GM21717 (cell line): ENCODE measurements around the gene ZNF565.
"Not testable (repeated sequence)": the region's sequence is repeated elsewhere in the genome, so short reads cannot be mapped to it uniquely, and the experiment has no call there.

Experiments used
- ATAC-seq: cut with Tn5 transposase; IDR thresholded peaks from one replicate; pipeline ENCODE4 v1.9.1; 2021; ENCODE audit warnings: mild to moderate bottlenecking, moderate library complexity; ENCODE audit not compliant: unreplicated experiment

Gene ZNF565

GRCh38 chr19:36214386-36215275, at the start of gene ZNF565, which contains the start of gene ZNF146:
Gene ZNF565, minus strand, starts transcription at chr19:36214665. Its CDS starts 12,680 bp downstream, at chr19:36201985.
Gene ZNF146, plus strand, starts transcription at chr19:36215106. Its CDS starts 21,335 bp downstream, at chr19:36236441.
- peak; percentile 86 for ATAC-seq

- ATAC-seq: no peak
Measured at GRCh38 chr19:36259211-36259610, 44.7 kb upstream of the ZNF565 start.

- ATAC-seq: no peak
Measured at GRCh38 chr19:36258028-36258875, 43.8 kb upstream of the ZNF565 start.

DNA sequence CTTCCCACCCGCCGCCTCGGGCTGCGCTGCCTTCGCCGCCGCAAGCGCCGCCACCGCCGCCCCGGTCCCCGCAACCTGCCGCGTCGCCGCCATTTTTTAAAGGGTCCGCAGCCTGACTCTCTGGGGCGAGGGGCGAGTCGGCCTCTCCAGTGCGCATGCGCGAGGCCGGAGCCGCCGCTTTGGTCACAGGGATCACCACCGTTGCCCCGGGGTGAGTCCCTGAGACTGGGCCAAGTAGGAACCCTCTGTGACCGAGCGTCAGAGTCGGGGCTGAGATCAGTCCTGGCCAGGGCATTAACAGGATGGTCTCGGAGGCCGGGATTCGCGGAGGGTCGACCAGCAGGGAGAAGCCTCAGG, 43.0 kb upstream of the ZNF565 start:
- ATAC-seq: no peak

- ATAC-seq: no peak
Measured at GRCh38 chr19:36256853-36257519, 42.5 kb upstream of the ZNF565 start.

GRCh38 chr19:36256064-36256463, 41.6 kb upstream of the ZNF565 start:
- ATAC-seq: no peak

DNA sequence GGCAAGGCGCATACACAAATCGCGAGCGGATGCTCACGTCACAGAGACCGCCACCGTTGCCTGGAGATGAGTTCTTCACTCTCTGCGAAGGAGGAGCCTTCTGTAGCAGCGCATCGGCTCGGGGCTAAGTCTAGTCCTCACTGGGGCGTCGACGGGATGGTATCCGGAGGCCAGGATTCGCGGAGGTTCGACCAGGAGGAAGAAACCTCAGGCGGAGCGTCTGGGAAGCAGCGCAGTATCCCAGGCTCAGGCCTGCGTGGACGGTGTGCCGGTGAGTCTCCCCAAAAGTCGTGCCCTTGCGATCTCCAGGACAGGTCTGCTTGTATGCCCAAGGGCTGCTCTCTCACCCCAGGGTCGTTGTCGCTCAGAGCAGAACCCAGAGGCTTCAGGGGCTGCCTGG, 40.9 kb upstream of the ZNF565 start:
- no peak for ATAC-seq

DNA sequence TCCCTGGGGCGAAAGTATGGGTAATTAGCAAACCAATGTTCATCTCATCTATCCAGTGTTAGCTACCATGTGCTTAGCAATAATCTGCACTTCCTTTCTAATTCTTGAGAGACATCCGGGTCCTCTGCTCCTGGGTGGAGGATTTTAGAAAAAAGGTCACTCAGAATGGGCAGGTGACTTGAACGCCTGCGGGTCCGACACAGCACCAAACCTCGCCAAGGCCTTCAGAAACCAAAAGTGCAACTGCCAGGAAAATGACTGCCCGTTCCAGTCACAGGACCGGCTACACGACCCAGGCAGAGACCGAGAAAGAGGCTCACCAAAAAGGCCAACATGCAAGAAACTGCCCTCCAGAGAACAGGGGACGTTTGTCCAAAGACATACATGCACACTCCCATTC, 40.4 kb upstream of the ZNF565 start:
- ATAC-seq: no peak

- no peak for ATAC-seq
Measured at GRCh38 chr19:36252047-36252446, 37.6 kb upstream of the ZNF565 start.

DNA sequence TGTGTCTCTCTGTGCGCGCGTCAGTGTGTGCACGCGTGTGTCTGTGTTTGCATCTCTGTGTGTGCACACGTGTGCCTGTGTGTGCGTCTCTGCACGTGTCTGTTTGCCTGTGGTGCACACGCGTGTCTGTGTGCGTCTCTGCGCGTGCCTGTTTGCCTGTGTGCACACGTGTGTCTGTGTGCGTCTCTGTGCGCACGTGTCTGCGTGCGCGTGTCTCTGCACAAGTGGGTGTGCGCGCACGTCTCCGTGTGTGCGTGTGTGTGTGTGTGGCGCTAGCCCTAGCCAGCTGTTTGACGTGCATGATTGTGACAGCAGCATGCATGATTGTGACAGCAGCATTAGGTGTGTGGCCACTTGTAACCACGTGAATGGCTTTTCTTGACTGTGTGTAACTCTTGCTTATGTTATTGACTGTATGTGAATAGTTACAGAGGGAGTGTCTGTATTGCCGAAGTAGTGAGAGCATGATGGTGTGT, 31.6 kb upstream of the ZNF565 start:
- no peak for ATAC-seq

DNA sequence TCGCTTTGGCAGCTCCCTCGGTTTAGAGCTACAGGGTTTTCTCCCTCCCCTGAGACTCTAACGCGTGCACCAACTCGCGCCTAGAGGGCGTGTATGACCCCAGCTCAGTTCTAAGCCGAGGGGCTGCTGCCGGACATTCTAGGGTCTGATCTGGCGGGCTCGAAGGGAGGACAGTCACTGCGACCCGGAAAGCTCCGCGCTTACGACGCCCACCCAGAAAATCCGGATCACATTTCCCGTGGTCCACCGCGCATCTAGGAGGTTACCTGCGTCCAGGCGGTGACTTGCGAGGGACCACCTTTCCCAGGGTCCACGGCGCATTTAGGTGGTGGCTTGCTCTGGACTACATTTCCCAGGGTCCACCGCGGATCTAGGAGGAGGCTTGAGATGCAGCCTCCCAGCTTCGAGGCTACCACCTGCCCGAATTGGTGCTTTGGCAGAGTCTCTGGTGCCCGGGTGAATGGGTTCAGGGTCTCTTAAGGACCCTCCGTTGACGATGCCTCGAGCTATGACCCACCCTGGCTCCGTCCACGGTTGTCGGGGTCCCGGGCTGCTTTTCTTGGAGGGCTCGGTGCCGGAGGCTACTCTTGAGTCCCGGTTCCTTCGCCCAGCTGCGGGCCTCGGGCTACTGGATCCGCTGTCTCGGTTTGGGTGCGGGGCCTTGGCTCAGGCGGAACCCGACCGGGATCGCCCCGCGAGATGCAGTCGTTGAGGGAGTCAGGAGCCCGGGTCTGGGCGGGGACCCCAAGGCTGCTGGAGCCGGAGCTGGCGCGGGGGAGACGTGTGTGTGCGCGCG, 30.9 kb upstream of the ZNF565 start:
- no peak for ATAC-seq

DNA sequence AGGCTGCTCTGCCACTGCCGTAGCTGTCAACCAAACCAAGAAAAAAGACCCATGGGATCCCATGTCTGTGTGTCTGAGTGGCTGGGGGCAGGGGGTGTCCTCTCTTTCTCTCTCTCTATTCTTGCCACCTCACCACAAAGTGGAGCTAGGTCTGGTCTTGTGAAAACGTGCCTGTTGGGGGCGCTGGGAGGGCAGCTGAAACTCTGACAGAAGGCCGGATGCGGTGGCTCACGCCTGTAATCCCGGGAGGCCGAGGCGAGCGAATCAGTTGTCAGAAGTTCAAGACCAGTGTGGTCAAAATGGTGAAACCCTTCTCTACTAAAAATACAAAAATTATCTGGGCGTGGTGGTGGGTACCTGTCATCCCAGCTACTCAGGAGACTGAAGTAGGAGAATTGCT, 29.6 kb upstream of the ZNF565 start:
- ATAC-seq: no peak

DNA sequence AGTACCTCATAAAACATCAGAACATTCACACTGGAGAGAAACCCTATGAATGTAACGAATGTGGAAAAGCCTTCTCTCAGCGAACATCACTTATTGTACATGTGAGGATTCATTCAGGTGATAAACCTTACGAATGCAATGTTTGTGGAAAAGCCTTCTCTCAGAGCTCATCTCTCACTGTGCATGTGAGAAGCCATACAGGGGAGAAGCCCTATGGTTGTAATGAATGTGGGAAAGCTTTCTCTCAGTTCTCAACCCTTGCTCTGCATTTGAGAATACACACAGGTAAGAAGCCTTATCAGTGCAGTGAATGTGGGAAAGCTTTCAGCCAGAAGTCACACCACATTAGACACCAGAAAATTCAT, 22.5 kb upstream of the ZNF565 start:
- ATAC-seq: no peak

DNA sequence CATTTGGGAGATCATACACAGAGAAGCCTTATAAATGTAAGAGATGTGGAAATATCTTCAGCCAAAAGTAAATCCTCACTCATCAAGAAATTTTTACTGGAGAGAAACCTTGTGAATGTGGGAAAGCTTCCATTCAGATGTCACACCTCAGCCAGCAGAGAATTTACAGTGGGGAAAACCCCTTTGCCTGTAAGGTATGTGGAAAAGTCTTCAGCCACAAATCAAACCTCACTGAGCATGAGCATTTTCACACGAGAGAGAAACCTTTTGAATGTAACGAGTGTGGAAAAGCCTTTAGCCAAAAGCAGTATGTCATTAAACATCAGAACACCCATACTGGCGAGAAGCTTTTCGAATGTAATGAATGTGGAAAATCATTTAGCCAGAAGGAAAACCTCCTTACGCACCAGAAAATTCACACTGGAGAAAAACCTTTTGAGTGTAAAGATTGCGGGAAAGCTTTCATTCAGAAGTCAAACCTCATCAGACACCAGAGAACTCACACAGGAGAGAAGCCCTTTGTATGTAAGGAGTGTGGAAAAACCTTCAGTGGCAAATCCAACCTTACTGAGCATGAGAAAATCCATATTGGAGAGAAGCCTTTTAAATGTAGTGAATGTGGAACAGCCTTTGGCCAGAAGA, 22.0 kb upstream of the ZNF565 start:
- no peak for ATAC-seq

GRCh38 chr19:36233626-36234025, 19.2 kb upstream of the ZNF565 start:
- ATAC-seq: not testable (repeated sequence)

DNA sequence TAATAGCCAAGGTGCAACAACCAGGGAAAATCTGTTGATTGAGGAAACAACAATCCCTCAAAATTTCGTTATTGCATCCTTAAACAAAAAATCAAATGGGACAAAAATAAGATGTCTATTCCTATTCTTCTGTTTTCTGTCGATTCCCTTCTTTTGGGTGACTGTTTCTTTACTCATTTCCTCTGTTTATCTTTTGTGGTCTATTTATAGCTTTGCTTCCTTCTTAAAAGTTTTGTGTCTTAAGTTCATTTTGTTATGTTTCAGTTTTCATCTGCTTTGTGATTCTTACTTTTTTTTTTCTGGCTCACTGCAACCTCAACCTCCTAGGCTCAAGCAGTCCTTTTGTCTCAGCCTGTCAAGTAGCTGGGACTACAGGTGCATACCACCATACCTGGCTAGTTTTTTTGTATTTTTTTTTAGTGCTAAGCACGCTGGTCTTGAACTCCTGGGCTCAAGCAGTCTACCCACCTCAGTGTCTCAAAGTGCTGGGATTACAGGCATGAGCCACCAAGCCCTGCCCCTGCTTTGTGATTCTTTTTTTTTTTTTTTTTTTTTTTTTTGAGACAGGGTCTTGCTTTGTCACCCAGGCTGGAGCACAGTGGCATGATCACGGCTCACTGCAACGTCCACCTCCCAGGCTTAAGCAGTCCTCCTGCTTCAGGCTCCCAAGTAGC, 10.9 kb upstream of the ZNF565 start:
- no peak for ATAC-seq

- no peak for ATAC-seq
Measured at GRCh38 chr19:36222503-36222902, 8.0 kb upstream of the ZNF565 start.

GRCh38 chr19:36221474-36221873, 7.0 kb upstream of the ZNF565 start:
- ATAC-seq: no peak
